Activated CD8-positive, alpha-beta memory T cell treated with anti-CD3 and anti-CD28 coated beads for 1 hour (primary cell): ENCODE data around the gene ATG16L2.

ENCODE experiments used
- DNase-seq, 2 donors: peaks; one replicate each; pipeline ENCODE4 v3.0.0-alpha.2; 2020; ENCODE audit warnings: low read depth in 1 of 2; ENCODE audit errors: extremely low read depth in 1 of 2

ATG16L2 gene, protein sequence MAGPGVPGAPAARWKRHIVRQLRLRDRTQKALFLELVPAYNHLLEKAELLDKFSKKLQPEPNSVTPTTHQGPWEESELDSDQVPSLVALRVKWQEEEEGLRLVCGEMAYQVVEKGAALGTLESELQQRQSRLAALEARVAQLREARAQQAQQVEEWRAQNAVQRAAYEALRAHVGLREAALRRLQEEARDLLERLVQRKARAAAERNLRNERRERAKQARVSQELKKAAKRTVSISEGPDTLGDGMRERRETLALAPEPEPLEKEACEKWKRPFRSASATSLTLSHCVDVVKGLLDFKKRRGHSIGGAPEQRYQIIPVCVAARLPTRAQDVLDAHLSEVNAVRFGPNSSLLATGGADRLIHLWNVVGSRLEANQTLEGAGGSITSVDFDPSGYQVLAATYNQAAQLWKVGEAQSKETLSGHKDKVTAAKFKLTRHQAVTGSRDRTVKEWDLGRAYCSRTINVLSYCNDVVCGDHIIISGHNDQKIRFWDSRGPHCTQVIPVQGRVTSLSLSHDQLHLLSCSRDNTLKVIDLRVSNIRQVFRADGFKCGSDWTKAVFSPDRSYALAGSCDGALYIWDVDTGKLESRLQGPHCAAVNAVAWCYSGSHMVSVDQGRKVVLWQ

DNA sequence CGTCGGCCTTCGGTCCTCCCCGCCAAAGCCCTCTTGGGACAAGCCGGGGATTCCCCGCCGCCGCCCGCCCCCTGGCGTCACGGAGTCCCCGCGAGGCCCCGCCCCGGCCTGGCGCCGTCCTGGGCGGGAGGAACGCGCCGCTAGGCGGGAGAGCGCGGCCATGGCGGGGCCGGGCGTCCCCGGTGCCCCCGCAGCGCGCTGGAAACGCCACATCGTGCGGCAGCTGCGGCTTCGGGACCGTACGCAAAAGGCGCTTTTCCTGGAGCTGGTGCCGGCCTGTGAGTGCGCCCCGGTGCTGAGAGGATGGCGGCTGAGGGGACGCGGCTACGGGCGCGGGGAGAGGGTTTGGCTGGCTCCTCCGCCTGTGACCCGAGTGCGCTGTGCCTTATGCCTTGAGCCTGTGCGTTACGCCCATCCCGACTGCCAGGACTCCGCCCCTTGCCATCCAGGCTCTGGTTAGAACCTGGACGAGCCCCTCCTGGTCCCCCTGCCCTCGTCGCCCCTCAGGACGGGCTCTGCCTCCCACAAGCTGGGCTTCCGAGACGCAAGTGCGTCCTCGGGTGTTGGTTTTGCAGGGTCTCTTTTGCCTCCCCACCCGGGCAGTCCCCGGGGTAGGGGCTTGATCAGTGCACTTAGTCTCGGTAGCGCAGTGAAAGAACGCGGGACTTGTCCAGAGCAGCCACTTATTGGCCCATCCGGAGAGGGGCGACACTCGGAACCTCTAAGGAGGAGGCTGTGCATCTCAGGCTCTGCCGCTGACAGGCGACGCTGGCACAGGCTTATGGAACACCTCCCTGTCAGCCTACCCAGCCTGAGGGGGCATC lies at the start of gene ATG16L2:
ATG16L2 (plus strand) TSS at position 126 of the 824 bp plus-strand sequence; CDS start at position 161, 35 bp downstream.
- peak; percentile 58 to 84 for DNase-seq

DNA sequence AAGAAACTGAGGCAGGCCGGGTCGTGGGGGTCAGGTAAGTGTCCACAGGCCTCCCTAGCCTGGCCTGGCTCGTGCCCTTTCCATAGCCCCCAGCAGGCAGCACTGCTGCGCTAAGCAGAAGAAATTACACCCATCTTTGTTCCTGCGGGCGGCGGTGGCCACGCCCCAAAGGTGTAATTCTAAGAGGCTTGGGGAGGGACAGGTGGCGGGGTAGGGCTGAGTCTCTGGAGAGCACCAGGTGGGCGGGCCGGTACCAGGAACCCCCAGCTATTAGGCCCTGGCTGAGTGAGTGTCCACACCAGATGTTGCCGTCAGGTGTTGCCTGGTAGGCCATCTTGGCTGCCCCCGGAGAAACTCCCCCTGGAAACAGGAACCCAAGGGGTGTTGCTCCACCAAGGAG lies 49.7 kb upstream of the ATG16L2 start:
- no peak for DNase-seq

DNA sequence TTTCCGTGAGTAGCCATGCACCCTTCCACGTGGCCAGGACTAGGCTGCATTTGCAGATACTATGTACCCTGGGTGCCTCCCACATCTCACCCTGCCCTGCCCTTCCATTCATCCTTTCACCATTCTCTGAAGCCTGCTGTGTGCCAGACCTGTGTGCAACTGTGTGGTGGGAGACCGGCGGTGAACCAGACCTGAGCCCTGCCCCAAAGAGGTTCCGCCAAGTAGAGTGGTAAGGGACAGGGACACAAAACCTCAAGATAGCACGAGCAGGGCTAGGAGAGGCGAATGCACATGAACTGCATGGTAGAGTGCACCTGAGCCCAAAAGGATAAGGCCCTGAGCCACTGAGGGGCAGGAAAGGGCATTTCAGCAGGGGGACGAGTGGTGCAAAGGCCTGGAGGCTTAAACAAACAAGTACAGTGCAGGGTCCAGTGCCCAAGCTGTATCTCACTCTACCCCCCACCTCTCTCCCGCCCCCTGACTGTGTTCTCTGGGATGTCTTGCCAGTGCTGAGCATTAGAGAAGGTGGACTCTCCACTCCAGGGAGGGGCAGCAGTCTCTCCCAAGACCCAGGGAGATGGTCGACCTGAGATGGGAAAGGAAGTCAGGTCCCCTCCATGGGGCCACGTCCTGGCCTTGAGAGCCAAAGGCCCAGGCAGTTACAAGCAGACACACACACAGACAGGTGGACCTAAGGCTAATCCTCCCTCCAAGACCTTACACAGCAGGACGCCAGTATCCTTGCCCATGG lies 47.9 kb upstream of the ATG16L2 start:
- no peak for DNase-seq

DNA sequence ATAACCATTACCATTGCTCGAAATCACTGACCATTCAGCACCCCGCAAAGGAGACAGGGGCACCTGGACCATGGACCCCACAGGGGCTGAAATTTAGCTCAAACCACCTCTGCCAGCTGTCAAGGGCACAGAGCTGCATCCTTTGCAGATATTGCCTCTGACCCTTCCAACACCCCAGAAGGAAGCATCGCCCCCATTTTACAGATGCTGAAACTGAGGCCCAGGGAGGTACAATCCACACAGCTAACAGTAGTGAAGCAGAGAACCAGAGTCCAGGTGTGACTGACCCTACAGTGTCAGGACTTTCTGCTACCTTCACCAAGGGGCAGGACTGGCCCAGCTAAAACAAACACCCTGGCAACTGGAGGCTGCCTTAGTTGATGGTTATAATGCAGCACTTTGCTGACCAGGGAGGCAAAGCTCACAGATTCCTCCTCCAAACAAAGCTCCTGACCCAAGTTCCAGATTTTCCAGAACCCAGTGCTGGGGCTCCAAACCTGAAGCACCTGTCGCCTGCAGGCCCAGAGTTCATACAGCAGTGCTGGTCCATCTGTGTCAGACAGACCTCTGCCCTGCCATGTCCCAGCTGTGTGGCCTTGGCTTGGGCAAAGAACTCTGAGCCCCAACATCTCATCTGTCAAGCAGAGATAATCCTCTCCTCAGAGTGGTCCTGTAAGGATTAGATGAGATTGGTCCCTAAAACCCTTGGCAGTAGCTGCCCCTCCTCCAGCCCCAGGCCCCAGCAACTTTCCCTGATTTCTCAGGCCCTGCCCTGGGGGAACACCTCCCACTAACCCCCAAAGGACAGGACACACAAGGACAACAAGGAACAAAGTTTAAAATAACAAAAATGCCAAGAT lies 46.8 kb upstream of the ATG16L2 start:
- DNase-seq = no peak

DNA sequence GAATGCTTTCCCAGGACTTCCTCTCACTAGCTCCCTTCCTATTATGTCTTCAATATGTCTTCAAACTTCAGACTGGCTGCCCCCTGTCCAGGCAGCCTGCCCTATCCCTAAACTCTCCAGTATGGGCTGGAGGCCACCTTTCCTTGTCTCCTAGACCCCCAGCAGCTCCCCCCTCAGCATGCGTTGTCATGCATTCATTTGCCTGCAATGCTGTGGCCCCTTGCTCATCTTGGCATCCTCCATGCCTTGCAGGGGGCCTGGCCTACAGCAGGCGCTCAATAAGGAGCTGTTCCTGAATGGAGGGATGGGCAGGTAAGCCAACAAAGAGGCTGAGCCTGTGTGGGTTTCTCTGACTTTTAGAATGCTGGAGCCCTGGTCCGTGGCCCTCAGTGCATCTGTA lies 45.6 kb upstream of the ATG16L2 start:
- no peak for DNase-seq

DNA sequence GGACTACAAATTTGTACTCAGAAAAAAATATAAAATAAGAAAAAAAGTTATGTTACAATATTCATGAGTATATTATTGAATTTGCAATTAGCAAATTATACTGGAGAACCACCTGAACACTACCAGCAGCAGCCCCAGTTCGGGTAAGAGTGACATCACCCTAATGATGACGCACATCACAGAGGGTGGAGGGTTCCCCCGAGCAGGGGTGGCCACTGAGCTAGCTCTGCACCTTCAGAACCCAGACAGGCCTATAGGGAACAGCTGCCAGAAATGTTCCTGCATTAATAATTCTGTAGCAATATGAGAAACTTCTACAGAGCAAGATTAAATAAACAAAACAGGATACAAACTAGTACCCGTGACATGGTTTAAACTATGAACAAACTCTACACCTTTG lies 44.5 kb upstream of the ATG16L2 start:
- DNase-seq = no peak

DNA sequence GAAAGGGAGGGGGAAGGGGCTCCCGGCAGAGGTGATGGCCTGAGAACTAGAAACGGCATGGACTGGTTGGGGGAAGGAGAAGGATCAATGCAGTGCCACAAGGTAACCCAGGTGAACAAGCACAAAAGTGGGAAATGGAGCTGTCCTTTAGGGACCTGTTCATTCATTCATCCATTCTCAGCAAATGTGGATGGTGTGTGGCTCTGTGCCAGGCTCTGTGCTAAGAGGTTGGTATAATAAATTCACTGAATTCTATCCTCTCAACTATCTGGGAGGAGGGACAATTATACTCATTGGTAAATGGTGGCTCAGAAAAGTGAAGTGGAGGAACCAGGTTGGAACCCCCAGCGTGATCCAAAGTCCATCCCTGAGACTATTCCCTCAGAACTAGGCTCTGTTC lies 43.4 kb upstream of the ATG16L2 start:
- no peak for DNase-seq

DNA sequence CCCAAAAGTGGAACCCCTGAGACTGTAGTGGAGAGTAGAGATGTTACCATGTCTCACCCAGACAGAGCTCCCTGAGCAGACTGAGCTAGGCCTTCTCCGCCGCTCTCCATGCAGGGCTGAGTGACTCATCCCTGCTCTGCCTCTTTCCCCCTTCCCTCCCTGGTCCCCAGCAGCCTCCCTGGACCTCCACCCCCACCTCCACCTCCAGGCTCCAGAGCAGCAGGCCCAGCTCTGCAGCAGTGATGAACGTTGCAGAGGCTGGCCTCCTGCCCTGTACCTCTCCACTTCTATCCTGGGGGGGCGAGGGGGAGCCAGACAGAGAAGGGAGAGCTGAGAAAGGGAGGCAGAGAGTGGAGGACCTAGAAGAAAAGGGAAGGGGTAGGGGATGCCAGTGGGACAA lies 42.7 kb upstream of the ATG16L2 start:
- no peak for DNase-seq

DNA sequence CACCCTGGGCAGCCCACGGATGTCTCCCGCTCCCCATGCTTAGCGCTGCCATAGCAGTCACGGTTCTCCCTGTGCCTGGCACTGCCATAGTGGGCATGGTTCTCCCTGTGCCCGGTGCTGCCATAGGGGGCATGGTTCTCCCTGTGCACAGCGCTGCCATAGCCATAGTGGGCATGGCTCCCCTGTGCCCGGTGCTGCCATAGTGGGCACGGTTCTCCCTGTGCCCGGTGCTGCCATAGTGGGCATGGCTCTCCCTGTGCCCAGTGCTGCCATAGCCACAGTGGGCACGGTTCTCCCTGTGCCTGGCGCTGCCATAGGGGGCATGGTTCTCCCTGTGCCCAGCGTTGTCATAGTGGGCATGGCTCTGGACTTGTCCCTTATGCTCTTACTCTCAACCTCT lies 42.2 kb upstream of the ATG16L2 start:
- no peak for DNase-seq

DNA sequence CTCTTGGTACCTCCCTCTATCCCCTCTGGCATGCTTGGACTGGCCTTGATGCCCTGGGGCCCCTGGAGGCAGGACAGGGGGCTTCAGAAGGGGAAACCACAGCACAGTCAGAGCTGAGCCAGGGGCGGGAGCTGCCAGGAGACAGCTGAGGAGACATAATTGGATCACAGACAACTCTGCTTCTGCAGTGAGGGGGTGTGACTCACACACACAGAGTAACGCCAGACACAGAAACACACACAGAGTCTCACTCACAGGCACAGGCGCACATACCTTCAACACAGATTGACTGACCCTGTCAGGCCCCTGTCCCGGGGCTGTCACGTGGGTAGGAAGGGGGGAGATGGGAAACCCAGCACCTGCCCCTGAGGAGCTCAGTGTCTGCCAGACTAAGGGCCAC lies 40.9 kb upstream of the ATG16L2 start:
- DNase-seq = no peak

DNA sequence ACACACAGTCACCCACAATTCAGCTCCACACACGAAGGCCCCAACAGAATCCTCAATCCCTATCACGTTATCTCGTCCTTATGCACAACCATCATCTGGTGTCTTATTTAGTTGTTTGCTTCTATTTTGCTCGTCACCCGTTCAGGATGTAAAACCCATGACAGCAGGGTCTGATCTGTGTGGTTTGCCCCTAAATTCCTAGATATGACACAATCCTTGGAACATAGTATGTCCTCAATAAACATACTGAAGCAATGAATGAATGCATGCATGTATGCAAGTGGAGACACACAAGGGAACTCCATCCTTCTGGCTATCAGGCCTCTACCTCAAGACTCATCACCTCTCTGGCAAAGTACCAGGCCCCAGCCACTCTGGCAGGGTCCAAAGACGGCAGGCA lies 40.5 kb upstream of the ATG16L2 start:
- DNase-seq = no peak

DNA sequence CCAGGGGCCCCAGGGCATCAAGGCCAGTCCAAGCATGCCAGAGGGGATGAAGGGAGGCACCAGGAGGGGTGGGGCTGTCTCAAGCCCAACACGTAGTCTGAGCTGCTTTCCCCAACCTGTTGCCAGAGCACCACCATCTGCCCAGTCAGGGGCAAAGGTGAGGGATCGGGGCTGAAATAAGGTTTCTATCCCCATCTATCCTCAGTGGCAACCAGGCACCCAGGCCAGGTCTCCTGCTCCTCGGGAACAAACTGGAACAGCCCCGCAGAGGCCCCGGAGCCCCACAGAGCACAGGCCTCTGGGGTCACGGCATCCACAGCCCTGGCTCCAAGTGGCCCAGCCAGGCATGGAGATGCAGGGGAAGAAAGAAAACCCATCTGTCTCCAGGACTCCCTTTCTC lies 39.7 kb upstream of the ATG16L2 start:
- no peak for DNase-seq

DNA sequence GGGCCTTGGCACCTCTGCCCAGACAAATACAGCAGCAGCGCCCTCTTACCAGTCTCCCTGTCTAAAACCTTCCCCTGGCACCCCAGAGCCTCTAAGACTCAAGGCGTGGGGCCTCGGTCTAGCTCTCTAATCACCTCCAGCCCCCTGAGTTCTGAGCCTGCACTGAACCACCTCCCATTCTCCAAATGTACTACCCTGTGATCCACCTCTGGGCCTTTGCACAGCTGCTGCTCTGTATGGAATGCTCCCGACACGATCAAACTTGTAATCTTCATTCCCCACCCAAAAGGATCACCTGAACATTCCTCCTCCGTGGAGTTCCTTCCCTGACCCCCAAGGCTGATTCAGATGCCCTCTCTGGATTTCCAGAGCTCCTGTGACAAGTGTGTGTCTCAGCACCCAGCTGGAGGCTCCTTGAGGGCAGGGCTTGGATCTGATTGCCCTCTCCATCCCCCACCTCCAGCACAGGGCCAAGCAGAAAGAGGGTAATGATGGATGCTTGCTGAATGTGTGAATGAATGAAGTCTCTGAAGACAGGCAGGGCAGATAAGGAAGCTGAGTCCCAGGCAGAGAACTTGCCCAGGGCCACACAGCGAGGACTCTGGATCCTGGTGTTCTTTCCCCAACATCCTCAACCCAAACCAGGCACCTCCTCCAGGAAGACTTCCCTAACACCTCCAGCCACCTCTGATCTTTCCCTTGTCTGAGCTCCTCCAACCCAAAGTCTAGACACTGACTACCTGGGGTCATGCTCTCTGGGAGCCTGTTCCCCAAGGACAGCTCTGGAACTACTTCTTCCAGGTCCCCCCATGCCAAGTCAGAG lies 38.7 kb upstream of the ATG16L2 start:
- no peak for DNase-seq

DNA sequence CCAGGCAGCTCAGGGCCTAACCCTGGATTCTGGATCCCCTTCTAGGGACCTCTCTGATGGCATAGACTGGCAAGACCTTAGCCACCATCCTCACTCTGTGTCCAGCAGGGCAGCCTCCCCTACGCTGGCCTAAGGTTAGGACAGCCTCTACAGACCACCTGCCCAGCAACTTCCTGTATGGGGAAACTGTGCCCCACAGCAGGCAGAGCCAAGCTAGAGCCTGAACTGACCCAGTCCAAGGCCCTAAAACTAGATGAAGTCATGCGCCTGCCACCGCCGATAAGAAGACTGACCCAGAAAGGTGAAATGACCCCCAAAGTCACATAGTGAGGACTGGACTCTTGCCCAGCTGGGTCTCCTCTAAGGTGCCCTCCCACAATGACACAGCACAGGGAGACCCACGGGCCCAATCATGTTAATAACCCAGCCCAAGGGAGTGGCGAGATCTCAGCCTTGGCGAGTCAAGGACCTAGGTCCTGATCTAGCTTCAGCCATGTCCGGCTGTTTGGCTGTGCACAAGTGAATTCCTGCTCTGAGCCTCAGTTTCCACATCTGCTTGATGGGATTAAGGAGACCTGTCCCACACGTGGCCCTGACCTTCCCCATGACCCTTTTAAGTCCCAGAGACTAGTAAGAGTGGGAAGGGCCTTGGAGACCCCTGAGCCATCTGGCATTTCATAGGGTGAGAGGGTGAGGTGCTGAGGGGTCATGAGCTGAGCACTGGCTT lies 37.9 kb upstream of the ATG16L2 start:
- no peak for DNase-seq

DNA sequence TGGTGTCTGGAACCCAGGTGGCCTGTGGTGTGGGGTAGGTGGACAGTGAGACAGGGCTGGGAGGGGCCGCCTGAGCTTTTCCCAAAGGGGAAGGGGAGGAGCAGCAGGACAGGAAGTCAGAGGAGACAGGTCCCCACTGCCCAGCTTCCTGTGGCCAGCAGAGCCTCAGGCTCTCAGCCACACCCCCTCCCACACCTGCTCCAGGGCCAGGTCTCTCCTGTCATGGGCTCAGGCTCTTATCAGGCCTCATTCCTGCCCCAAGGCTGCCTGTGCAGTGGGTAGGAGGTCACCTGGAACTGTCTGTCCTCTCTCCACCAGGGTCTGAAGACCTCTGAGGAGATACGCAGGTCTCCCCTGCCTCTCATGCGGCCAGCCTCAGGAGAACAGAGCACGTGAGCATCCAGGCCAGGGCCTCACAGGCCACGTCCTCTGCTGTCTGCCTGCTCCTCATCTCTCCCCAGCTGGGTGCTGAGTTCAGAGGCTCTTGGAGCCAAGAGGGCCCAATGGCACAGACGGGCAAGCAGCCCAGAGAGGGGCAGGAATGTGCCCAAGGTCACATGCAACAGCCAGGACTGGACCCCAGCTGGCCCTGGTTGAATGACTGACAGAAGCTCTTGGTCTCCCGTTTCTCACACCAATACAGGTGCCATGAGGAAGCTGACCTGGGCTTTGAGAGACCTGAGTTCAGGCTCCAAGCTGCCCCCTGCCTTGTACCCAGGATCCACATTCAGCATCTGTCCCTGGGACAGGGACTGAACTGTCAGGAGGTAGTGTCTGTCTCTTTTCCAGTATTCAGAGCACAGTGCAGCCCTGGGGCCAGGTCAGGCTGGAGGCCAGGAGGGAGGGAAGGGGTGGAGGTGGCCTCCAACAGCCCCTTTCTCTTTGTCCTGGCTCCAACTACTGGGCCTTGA lies 37.1 kb upstream of the ATG16L2 start:
- DNase-seq = no peak

DNA sequence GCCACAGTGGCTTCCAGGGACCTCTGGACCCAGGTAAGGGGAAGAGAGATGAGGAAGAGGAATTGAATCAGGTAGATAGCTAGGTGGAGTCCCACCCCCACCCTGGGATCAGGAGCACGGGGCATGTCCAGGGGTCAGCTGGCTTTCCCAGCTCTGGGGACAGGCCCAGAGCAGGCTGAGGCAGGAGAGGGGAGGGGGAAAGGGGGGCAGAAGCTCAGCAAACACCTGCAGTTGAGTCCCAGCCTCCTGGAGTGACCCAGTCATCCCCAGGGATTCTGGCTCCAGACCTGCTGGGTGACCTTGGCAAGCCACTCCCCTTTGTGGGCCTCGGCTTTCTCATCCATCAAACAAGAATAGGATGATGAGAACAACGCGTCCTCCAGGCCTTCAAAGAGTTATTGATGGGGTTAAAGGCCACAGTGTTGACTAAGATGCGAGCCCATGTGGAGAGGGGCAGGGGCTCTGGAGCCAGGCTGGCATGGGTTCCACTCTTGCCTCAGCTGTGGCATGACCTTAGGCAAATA lies 36.4 kb upstream of the ATG16L2 start:
- no peak for DNase-seq
